GM12891 (cell line): ENCODE data around the gene MYL5. TPM values are rescaled to one million over a fixed set of nuclear protein-coding genes. Genes with fewer than 3 reads are reported as not detected.

Source experiments
- DNase-seq: peaks from one replicate; pipeline ENCODE4 v3.0.0; 2011; ENCODE audit warnings: low spot score; ENCODE audit not compliant: insufficient read length
- FAIRE-seq: peaks from 2 replicates; lab custom pipeline; 2011; peaks lifted over from hg19 to GRCh38; lab: Jason Lieb, UNC
- PAX5 ChIP-seq: IDR thresholded peaks from 2 replicates; pipeline ENCODE4 v1.6.1; 2011; ENCODE audit warnings: low read length, moderate library complexity, mild to moderate bottlenecking; ENCODE audit not compliant: insufficient read depth, severe bottlenecking
- POLR2A ChIP-seq: IDR thresholded peaks from 2 replicates; pipeline ENCODE4 v1.6.1; 2011; ENCODE audit warnings: low read depth, low read length, control low read depth
- POLR2AphosphoS5 ChIP-seq: IDR thresholded peaks from 2 replicates; pipeline ENCODE4 v1.6.1; 2011; ENCODE audit warnings: low read depth, low read length, control low read depth
- POU2F2 ChIP-seq: IDR thresholded peaks from 2 replicates; pipeline ENCODE4 v1.6.1; 2011; ENCODE audit warnings: low read depth, mild to moderate bottlenecking, control low read depth, low read length, moderate library complexity
- SPI1 ChIP-seq: IDR thresholded peaks from 2 replicates; pipeline ENCODE4 v1.6.1; 2011; ENCODE audit warnings: low read depth, low read length, control low read depth
- TAF1 ChIP-seq: IDR thresholded peaks from 2 replicates; pipeline ENCODE4 v1.6.1; 2011; ENCODE audit warnings: low read depth, low read length, control low read depth
- polyA plus RNA-seq: library from polyadenylated mRNA; unstranded; fragments of >200 nt; gene quantifications from one replicate; pipeline ENCODE4 v1.2.1, GENCODE V29; 2012; ENCODE audit warnings: low read depth, missing spikeins, inconsistent platforms; ENCODE audit not compliant: missing spikeins

Gene MYL5
- polyA plus RNA-seq = 23.8 TPM

- peak; percentile 88 for TF ChIP-seq TAF1
- peak; percentile 87 for TF ChIP-seq POLR2AphosphoS5
- peak; percentile 22; the same call in 1 of the 2 replicates for TF ChIP-seq POU2F2
- TF ChIP-seq PAX5 = no peak
- peak; percentile 91 for TF ChIP-seq POLR2A
- no peak for TF ChIP-seq SPI1
- DNase-seq (peak; percentile 100), FAIRE-seq (peak; percentile 100)
Observed at GRCh38 chr4:674172-675035, at the start of gene MYL5, which contains the start of gene ATP5ME. Gene MYL5 (plus strand): TSS chr4:674542. CDS start chr4:678027, 3,485 bp downstream. Gene ATP5ME (minus strand): TSS chr4:674276. CDS start chr4:674247, 29 bp downstream.

- no peak for TF ChIP-seq POLR2A
- no peak for TF ChIP-seq PAX5
- TF ChIP-seq POLR2AphosphoS5 = no peak
- no peak for TF ChIP-seq POU2F2
- no peak for TF ChIP-seq SPI1
- TF ChIP-seq TAF1 = no peak
Observed at GRCh38 chr4:624705-625590, 49.4 kb upstream of the MYL5 start, which contains the start of gene PDE6B. Gene PDE6B (plus strand): TSS chr4:625573. CDS start chr4:625627, 54 bp downstream.

GRCh38 chr4:625631-626161 lies 48.6 kb upstream of the MYL5 start:
- TF ChIP-seq POLR2AphosphoS5 (no peak), PAX5 (no peak), POLR2A (no peak), SPI1 (no peak), POU2F2 (no peak), TAF1 (no peak)
- DNase-seq (no peak), FAIRE-seq (no peak)

More at GRCh38 chr4:624705-625590, 49.4 kb upstream of the MYL5 start, which contains the start of gene PDE6B:
- no peak for FAIRE-seq
- no peak for DNase-seq

GRCh38 chr4:626201-627091 lies 47.9 kb upstream of the MYL5 start:
- DNase-seq (no peak), FAIRE-seq (no peak)
- TF ChIP-seq POU2F2 (no peak), TAF1 (no peak), POLR2A (no peak), PAX5 (no peak), POLR2AphosphoS5 (no peak), SPI1 (no peak)

- DNase-seq (no peak), FAIRE-seq (no peak)
- TF ChIP-seq TAF1 = no peak
- no peak for TF ChIP-seq SPI1
- no peak for TF ChIP-seq PAX5
- TF ChIP-seq POU2F2 = no peak
- TF ChIP-seq POLR2AphosphoS5 = no peak
- no peak for TF ChIP-seq POLR2A
Observed at GRCh38 chr4:627347-628125, 46.8 kb upstream of the MYL5 start.

- no peak for TF ChIP-seq TAF1
- FAIRE-seq (no peak), DNase-seq (no peak)
Observed at GRCh38 chr4:628311-628741, 46.0 kb upstream of the MYL5 start.

- DNase-seq (no peak), FAIRE-seq (no peak)
- TF ChIP-seq POLR2AphosphoS5 = no peak
- TF ChIP-seq POU2F2 = no peak
- TF ChIP-seq SPI1 = no peak
- TF ChIP-seq POLR2A = no peak
- no peak for TF ChIP-seq PAX5
- TF ChIP-seq TAF1 = no peak
Observed at GRCh38 chr4:628821-629635, 45.3 kb upstream of the MYL5 start.
